HS-27A (cell line): ENCODE data around the gene YY1.
"Not testable (repeated sequence)": the region's sequence is repeated elsewhere in the genome, so short reads cannot be mapped to it uniquely, and the experiment has no call there.

ENCODE experiments used
- DNase-seq: peaks from one replicate; pipeline ENCODE4 v3.0.0-alpha.2; 2012; ENCODE audit warnings: low read depth, missing footprints

Gene YY1

GRCh38 chr14:100283984-100284881 is 45.3 kb downstream of the YY1 start:
- DNase-seq = no peak

GRCh38 chr14:100285021-100285912 is 46.3 kb downstream of the YY1 start:
- peak; percentile 27 for DNase-seq

GRCh38 chr14:100285913-100286400 is 47.0 kb downstream of the YY1 start:
- DNase-seq = no peak

GRCh38 chr14:100286484-100287191 is 47.7 kb downstream of the YY1 start:
- DNase-seq = no peak

GRCh38 chr14:100287202-100287997 is 48.5 kb downstream of the YY1 start:
- DNase-seq = no peak

- not testable (repeated sequence) for DNase-seq
Observed at GRCh38 chr14:100287998-100288295, 49.0 kb downstream of the YY1 start.

- no peak for DNase-seq
Observed at GRCh38 chr14:100288382-100289185, 49.6 kb downstream of the YY1 start.

- no peak for DNase-seq
Observed at GRCh38 chr14:100289916-100290606, 51.1 kb downstream of the YY1 start.

- DNase-seq = no peak
Observed at GRCh38 chr14:100290607-100291304, 51.8 kb downstream of the YY1 start.

GRCh38 chr14:100291305-100292075 is 52.5 kb downstream of the YY1 start:
- no peak for DNase-seq

- no peak for DNase-seq
Observed at GRCh38 chr14:100292301-100292775, 53.4 kb downstream of the YY1 start.

GRCh38 chr14:100292776-100293461 is 54.0 kb downstream of the YY1 start:
- no peak for DNase-seq

- DNase-seq = no peak
Observed at GRCh38 chr14:100293497-100294212, 54.7 kb downstream of the YY1 start.

- DNase-seq = no peak
Observed at GRCh38 chr14:100294213-100294962, 55.4 kb downstream of the YY1 start.

GRCh38 chr14:100294963-100295330 is 56.0 kb downstream of the YY1 start:
- no peak for DNase-seq

- DNase-seq = no peak
Observed at GRCh38 chr14:100295376-100296105, 56.6 kb downstream of the YY1 start.
